Measurements from ENCODE around the gene CPB1. TPM values are rescaled to one million over a fixed set of nuclear protein-coding genes. Genes with fewer than 3 reads are reported as not detected.

CPB1 gene
- total RNA-seq, 1 experiment from 2014 or later, result not detected

DNA sequence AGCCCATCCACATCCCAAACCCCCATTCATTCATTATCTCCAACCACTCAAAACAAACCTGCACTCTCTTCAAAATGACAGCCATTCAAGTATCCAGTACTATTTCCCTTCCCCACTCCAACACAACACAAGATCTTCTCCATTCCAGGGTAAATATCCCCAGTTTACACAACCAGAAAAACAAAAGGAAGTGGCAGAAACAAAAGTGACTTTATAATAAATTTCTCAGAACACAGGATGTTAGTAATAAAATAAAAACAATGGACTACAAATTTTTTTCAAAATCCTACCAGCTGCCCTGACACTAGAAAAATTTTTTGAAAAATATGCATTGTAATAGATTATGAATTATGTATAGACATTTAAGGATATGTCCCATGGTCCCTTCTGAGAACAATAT, 51.6 kb downstream of the CPB1 start:
- Mint-ChIP-seq H3K27ac (ENCODE audit: low read depth, unreplicated experiment) (no peak overlapping the region), H3K36me3 (ENCODE audit: insufficient read depth, unreplicated experiment) (no peaks in the 10 kb centered on the region), H3K27me3 (ENCODE audit: insufficient read depth, unreplicated experiment) (peaks cover 81% of the 10 kb centered on the region), H3K4me3 (ENCODE audit: unreplicated experiment) (no peak overlapping the region), H3K4me1 (ENCODE audit: insufficient read depth, unreplicated experiment) (no peaks in the 10 kb centered on the region), H3K9me3 (ENCODE audit: unreplicated experiment) (no peaks in the 10 kb centered on the region)
- DNase-seq (ENCODE audit: unreplicated experiment), result no peak
- intact Hi-C loops (cut with micrococcal nuclease), result no loop called here
- no peak for TF ChIP-seq CTCF (IDR thresholded peaks at IDR 0.05; ENCODE audit: unreplicated experiment)
- POLR2A ChIA-PET, result interaction anchor here (0.6 kb wide), 1 partner anchor 17 kb away, joined by 3 read pairs; no protein-coding TSS in a partner anchor
- CTCF ChIA-PET, result interaction anchor here (1.3 kb wide), 1 partner anchor 17 kb away, joined by 4 read pairs; no protein-coding TSS in a partner anchor
- BruUV-seq (replicated peaks), result no TSS peak

DNA sequence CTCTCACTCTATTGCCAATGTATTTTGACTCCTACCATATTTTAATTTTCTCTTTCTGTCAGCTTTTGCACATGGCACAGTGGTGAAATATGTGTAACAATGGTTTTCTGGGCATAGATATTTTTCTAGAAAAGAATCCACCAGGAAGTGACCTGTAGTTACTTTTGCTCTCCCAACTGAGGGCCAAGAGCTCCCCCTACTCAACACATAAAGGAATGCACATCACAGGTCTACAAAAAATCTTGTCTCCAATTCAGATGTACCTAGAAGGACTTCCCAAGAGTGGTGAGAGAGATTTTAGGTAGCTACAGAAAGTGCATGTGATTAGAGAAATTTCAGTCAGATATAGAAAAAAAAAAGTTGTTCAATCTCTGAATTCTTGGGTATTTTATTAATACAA, 53.1 kb downstream of the CPB1 start:
- TF ChIP-seq CTCF (IDR thresholded peaks at IDR 0.05; ENCODE audit: unreplicated experiment), result no peak
- peak; percentile 21 for DNase-seq (ENCODE audit: unreplicated experiment)
- Mint-ChIP-seq H3K27me3 (ENCODE audit: insufficient read depth, unreplicated experiment) (peaks cover 66% of the 10 kb centered on the region), H3K4me3 (ENCODE audit: unreplicated experiment) (no peak overlapping the region), H3K4me1 (ENCODE audit: insufficient read depth, unreplicated experiment) (no peaks in the 10 kb centered on the region), H3K9me3 (ENCODE audit: unreplicated experiment) (no peaks in the 10 kb centered on the region), H3K36me3 (ENCODE audit: insufficient read depth, unreplicated experiment) (no peaks in the 10 kb centered on the region), H3K27ac (ENCODE audit: low read depth, unreplicated experiment) (no peak overlapping the region)
- no TSS peak for BruUV-seq (replicated peaks)
- intact Hi-C loops (cut with micrococcal nuclease), result no loop called here
- ChIA-PET CTCF (interaction anchor here (1.0 to 3.0 kb wide), 3 partner anchors 9 to 299 kb away, joined by 3 to 23 read pairs (median 4); no protein-coding TSS in a partner anchor), POLR2A (no interaction called here)

DNA sequence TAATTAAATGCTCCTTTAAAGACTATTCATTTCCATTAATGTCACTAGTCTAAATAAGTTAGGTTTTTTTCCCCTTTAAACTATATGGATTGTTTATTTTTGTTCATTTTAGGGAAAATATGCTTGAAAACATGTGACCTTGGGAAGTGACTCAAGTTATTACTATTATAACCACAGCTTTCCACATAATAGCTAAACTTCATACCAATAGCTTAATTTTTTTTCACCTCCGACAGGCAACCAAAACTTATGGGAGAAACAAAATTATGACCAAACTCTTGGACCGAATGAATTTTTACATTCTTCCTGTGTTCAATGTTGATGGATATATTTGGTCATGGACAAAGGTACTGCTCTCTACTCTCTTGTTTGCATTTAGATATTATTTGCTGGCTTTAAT, 53.7 kb downstream of the CPB1 start:
- no peaks in the 10 kb centered on the region for H3K9me3 Mint-ChIP-seq (ENCODE audit: unreplicated experiment)
- ChIA-PET POLR2A (no interaction called here), CTCF (interaction anchor here (1.0 to 3.0 kb wide), 3 partner anchors 10 to 298 kb away, joined by 3 to 23 read pairs (median 4); no protein-coding TSS in a partner anchor)
- H3K4me3 Mint-ChIP-seq (ENCODE audit: unreplicated experiment), result no peak overlapping the region
- no peaks in the 10 kb centered on the region for H3K4me1 Mint-ChIP-seq (ENCODE audit: insufficient read depth, unreplicated experiment)
- intact Hi-C loops (cut with micrococcal nuclease), result no loop called here
- DNase-seq (ENCODE audit: unreplicated experiment), result no peak
- peaks cover 67% of the 10 kb centered on the region for H3K27me3 Mint-ChIP-seq (ENCODE audit: insufficient read depth, unreplicated experiment)
- H3K36me3 Mint-ChIP-seq (ENCODE audit: insufficient read depth, unreplicated experiment), result no peaks in the 10 kb centered on the region
- BruUV-seq (replicated peaks), result no TSS peak
- no peak for TF ChIP-seq CTCF (IDR thresholded peaks at IDR 0.05; ENCODE audit: unreplicated experiment)
- H3K27ac Mint-ChIP-seq (ENCODE audit: low read depth, unreplicated experiment), result no peak overlapping the region

DNA sequence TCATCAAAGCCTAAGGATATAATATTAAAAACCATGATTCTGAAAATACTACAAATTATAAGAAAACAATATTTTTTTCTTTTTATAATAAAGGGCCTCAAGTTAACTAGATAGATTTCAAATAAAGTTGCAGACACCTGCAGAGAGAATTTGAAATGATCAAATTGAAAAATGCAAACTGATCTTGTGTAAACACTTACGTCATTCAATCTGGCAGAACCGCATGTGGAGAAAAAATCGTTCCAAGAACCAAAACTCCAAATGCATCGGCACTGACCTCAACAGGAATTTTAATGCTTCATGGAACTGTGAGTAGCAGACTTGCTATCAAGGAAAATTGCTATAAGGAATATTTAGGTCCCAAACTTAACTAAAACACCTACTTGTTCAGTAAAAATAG, 54.7 kb downstream of the CPB1 start:
- Mint-ChIP-seq H3K27me3 (ENCODE audit: insufficient read depth, unreplicated experiment) (peaks cover 68% of the 10 kb centered on the region), H3K4me3 (ENCODE audit: unreplicated experiment) (no peak overlapping the region), H3K27ac (ENCODE audit: low read depth, unreplicated experiment) (no peak overlapping the region), H3K4me1 (ENCODE audit: insufficient read depth, unreplicated experiment) (no peaks in the 10 kb centered on the region), H3K9me3 (ENCODE audit: unreplicated experiment) (no peaks in the 10 kb centered on the region), H3K36me3 (ENCODE audit: insufficient read depth, unreplicated experiment) (no peaks in the 10 kb centered on the region)
- no peak for DNase-seq (ENCODE audit: unreplicated experiment)
- ChIA-PET CTCF (interaction anchor here (0.5 to 3.0 kb wide), 2 partner anchors 21 to 36 kb away, joined by 3 to 23 read pairs; no protein-coding TSS in a partner anchor), POLR2A (no interaction called here)
- intact Hi-C loops (cut with micrococcal nuclease), result no loop called here
- TF ChIP-seq CTCF (IDR thresholded peaks at IDR 0.05; ENCODE audit: unreplicated experiment), result no peak
- no TSS peak for BruUV-seq (replicated peaks)
